Tibial nerve (tissue), 3 donors: ENCODE measurements around the gene MAPKAP1.
"Not testable (repeated sequence)": the region's sequence is repeated elsewhere in the genome, so short reads cannot be mapped to it uniquely, and the experiment has no call there.

Experiments
- CTCF ChIP-seq, 5 experiments: fragments of 200-600 bp in 3 of 5; fragments of 450-650 bp in 2 of 5; sonication (generic) in 3 of 5; IDR thresholded peaks; one replicate each; pipeline ENCODE4 v1.5.1; 2016 to 2019; ENCODE audit warnings: antibody characterized with exemption in 5 of 5, mild to moderate bottlenecking in 3 of 5, moderate library complexity in 2 of 5
- POLR2A ChIP-seq, 2 donors: fragments of 450-650 bp; IDR thresholded peaks; one replicate each; pipeline ENCODE4 v1.6.1; 2017; ENCODE audit warnings: antibody characterized with exemption in 2 of 2, mild to moderate bottlenecking in 2 of 2, moderate library complexity in 2 of 2

DNA sequence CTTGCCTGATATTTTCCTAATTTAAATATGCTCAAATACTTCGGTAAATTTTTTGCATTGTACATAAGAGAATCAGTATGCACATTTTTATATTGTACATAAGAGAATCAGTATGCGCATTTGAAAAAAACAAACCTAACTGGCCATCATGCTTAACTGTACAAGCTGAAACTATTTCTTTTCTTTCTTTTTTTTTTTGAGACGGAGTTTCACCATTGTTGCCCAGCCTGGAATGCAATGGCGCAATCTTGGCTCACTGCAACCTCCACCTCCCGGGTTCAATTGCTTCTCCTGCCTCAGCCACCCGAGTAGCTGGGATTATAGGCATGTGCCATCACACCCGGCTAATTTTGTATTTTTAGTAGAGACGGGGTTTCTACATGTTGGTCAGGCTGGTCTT is 11.5 kb downstream of the MAPKAP1 start:
- not testable (repeated sequence) for TF ChIP-seq POLR2A, CTCF (IDR thresholded peaks at IDR 0.05)
